ENCODE data around the gene CENPX. TPM values are rescaled to one million over a fixed set of nuclear protein-coding genes. Genes with fewer than 3 reads are reported as not detected.

Gene CENPX
- total RNA-seq, 1 donor: 30.7 TPM

- H3K4me3 ChIP-seq (ENCODE audit: low read depth, low read length): no peak overlapping the region
- no peak for DNase-seq (ENCODE audit: low read depth)
- no peak for TF ChIP-seq CTCF (IDR thresholded peaks at IDR 0.05; ENCODE audit: insufficient read depth, low read depth, low read length)
Observed at GRCh38 chr17:82062984-82063368, 40.3 kb upstream of the CENPX start.

GRCh38 chr17:82062076-82062983, 39.7 kb upstream of the CENPX start:
- no peak for DNase-seq (ENCODE audit: low read depth)
- no peak for TF ChIP-seq CTCF (IDR thresholded peaks at IDR 0.05; ENCODE audit: insufficient read depth, low read depth, low read length)
- no peak overlapping the region for H3K4me3 ChIP-seq (ENCODE audit: low read depth, low read length)

- H3K4me3 ChIP-seq (ENCODE audit: low read depth, low read length): no peak overlapping the region
- TF ChIP-seq CTCF (IDR thresholded peaks at IDR 0.05; ENCODE audit: insufficient read depth, low read depth, low read length): no peak
- no peak for DNase-seq (ENCODE audit: low read depth)
Observed at GRCh38 chr17:82061047-82061925, 38.6 kb upstream of the CENPX start.

- DNase-seq (ENCODE audit: low read depth): no peak
- TF ChIP-seq CTCF (IDR thresholded peaks at IDR 0.05; ENCODE audit: insufficient read depth, low read depth, low read length): no peak
- no peak overlapping the region for H3K4me3 ChIP-seq (ENCODE audit: low read depth, low read length)
Observed at GRCh38 chr17:82060614-82061013, 37.9 kb upstream of the CENPX start.

GRCh38 chr17:82060001-82060380, 37.3 kb upstream of the CENPX start:
- TF ChIP-seq CTCF (IDR thresholded peaks at IDR 0.05; ENCODE audit: insufficient read depth, low read depth, low read length): no peak
- no peak for DNase-seq (ENCODE audit: low read depth)
- H3K4me3 ChIP-seq (ENCODE audit: low read depth, low read length): no peak overlapping the region

- DNase-seq (ENCODE audit: low read depth): no peak
- no peak overlapping the region for H3K4me3 ChIP-seq (ENCODE audit: low read depth, low read length)
- no peak for TF ChIP-seq CTCF (IDR thresholded peaks at IDR 0.05; ENCODE audit: insufficient read depth, low read depth, low read length)
Observed at GRCh38 chr17:82059272-82060000, 36.8 kb upstream of the CENPX start.

Measured in fibroblast of villous mesenchyme (primary cell).